ENCODE measurements around the gene GSTM3.

Gene GSTM3

DNA sequence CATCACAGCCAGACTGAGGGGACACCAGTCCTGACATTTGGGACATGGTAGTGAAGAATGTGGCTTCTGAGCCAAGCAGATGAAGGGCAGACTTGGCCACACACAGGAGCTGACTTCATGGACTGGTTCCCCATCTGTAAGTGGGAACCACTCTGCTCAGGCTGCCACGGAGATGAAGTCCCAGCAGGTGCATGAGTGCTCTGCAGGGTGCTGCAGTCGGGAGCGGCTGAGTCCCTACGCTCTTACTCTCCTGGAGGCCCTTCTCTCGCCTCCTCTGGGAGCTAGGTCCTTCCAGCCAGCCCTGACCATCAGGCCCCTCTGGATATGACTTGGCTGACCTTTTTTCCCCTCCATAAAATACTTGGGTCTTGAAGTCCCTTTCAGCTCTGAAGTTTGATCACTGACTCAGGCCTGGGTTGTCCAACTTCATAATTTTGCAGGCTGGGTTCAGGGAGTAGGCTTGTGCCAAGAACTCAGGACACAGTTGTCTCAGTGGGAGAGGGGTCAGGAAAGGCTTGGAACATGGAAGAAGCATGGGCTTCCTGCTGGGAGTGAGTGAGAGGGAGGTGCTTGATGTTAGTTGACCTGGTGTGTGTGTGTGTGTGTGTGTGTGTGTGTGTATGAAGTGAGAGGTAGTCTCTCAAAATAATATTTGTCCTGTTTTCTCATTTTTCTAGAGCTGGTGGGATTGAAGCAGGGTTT, 43.9 kb upstream of the GSTM3 start:
- Histone ChIP-seq H2AFZ (ENCODE audit: low read length) (no peak overlapping the region), H3K4me3 (ENCODE audit: low read depth, low read length, poor library complexity, severe bottlenecking) (no peak overlapping the region), H4K20me1 (ENCODE audit: insufficient read depth, low read length) (no peaks in the 10 kb centered on the region), H3K9me3 (ENCODE audit: low read length) (peaks cover 10% of the 10 kb centered on the region), H3K27ac (ENCODE audit: low read depth, low read length, poor library complexity, severe bottlenecking) (no peak overlapping the region), H3K9ac (ENCODE audit: low read length) (no peak overlapping the region), H3F3A (ENCODE audit: insufficient read depth, low read length) (no peaks in the 10 kb centered on the region), H3K4me1 (ENCODE audit: insufficient read depth, low read length, severe bottlenecking) (no peaks in the 10 kb centered on the region), H3K4me2 (ENCODE audit: low read length) (no peak overlapping the region), H3K9me2 (ENCODE audit: low read depth, low read length) (no peaks in the 10 kb centered on the region), H3K36me3 (ENCODE audit: insufficient read depth, low read length) (no peaks in the 10 kb centered on the region), H3K27me3 (ENCODE audit: insufficient read depth, low read length) (peaks cover 8% of the 10 kb centered on the region; the same call in 1 of the 2 replicates), H3K79me2 (ENCODE audit: insufficient read depth, low read length) (no peaks in the 10 kb centered on the region)
- TF ChIP-seq, protein P1, sequence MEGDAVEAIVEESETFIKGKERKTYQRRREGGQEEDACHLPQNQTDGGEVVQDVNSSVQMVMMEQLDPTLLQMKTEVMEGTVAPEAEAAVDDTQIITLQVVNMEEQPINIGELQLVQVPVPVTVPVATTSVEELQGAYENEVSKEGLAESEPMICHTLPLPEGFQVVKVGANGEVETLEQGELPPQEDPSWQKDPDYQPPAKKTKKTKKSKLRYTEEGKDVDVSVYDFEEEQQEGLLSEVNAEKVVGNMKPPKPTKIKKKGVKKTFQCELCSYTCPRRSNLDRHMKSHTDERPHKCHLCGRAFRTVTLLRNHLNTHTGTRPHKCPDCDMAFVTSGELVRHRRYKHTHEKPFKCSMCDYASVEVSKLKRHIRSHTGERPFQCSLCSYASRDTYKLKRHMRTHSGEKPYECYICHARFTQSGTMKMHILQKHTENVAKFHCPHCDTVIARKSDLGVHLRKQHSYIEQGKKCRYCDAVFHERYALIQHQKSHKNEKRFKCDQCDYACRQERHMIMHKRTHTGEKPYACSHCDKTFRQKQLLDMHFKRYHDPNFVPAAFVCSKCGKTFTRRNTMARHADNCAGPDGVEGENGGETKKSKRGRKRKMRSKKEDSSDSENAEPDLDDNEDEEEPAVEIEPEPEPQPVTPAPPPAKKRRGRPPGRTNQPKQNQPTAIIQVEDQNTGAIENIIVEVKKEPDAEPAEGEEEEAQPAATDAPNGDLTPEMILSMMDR (IDR thresholded peaks at IDR 0.05; ENCODE audit: low read length): no peak
- TF ChIP-seq EZH2 (IDR thresholded peaks at IDR 0.05; ENCODE audit: borderline replicate concordance, low read length): no peak

DNA sequence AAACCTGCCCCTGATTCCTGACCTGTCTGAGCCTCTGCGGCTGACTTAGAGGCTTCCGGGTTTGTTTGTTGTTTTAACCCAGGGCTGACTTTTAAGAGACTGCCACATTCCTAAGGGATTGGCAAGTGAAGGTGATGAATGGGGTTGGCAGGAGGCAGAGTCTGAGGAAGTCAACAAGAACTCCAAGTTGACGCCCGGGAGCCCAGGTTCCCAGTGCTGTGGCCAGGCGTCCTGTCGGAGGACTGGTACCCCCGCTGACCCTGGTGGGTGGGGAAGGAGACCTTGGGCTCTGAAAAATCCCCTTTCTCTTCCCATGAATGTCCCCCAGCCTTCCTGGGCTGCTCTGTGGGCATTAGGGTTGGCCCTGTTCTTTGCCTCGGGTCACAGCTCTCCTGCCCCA, 42.6 kb upstream of the GSTM3 start:
- H3K4me1 ChIP-seq (ENCODE audit: insufficient read depth, low read length, severe bottlenecking): no peaks in the 10 kb centered on the region
- H3K79me2 ChIP-seq (ENCODE audit: insufficient read depth, low read length): no peaks in the 10 kb centered on the region
- no peak overlapping the region for H3K4me3 ChIP-seq (ENCODE audit: low read depth, low read length, poor library complexity, severe bottlenecking)
- no peaks in the 10 kb centered on the region for H3F3A ChIP-seq (ENCODE audit: insufficient read depth, low read length)
- H3K27me3 ChIP-seq (ENCODE audit: insufficient read depth, low read length): peaks cover 8% of the 10 kb centered on the region; the same call in 1 of the 2 replicates
- no peaks in the 10 kb centered on the region for H3K36me3 ChIP-seq (ENCODE audit: insufficient read depth, low read length)
- no peak overlapping the region for H3K4me2 ChIP-seq (ENCODE audit: low read length)
- H4K20me1 ChIP-seq (ENCODE audit: insufficient read depth, low read length): no peaks in the 10 kb centered on the region
- no peak overlapping the region for H2AFZ ChIP-seq (ENCODE audit: low read length)
- no peak overlapping the region for H3K9ac ChIP-seq (ENCODE audit: low read length)
- H3K27ac ChIP-seq (ENCODE audit: low read depth, low read length, poor library complexity, severe bottlenecking): no peak overlapping the region
- H3K9me3 ChIP-seq (ENCODE audit: low read length): peaks cover 10% of the 10 kb centered on the region
- no peaks in the 10 kb centered on the region for H3K9me2 ChIP-seq (ENCODE audit: low read depth, low read length)
- no peak for TF ChIP-seq EZH2 (IDR thresholded peaks at IDR 0.05; ENCODE audit: borderline replicate concordance, low read length)
- TF ChIP-seq, protein P1 (IDR thresholded peaks at IDR 0.05; ENCODE audit: low read length): no peak

DNA sequence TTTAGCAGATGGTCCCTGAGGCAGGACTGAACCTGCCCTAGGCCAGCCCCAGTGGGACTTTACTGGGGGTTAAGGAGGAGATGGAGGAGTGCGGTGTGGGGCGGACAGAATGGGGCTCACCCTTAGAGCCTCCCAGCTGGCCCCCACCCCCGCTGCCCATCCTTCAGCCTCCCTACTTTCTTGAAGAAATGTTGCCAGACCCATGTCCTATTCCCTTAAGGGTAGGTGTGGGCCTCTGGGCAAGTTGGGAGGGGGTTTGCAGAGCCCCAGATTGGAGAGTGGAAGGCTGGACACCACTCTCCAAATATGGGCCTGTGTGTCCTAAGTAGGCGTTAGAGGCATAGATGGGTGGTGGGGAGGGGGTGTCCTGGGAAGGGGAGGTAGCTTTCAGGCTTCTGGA, 42.1 kb upstream of the GSTM3 start:
- Histone ChIP-seq H2AFZ (ENCODE audit: low read length) (no peak overlapping the region), H3K4me1 (ENCODE audit: insufficient read depth, low read length, severe bottlenecking) (no peaks in the 10 kb centered on the region), H3K4me3 (ENCODE audit: low read depth, low read length, poor library complexity, severe bottlenecking) (no peak overlapping the region), H3F3A (ENCODE audit: insufficient read depth, low read length) (no peaks in the 10 kb centered on the region), H3K9me3 (ENCODE audit: low read length) (peaks cover 10% of the 10 kb centered on the region), H4K20me1 (ENCODE audit: insufficient read depth, low read length) (no peaks in the 10 kb centered on the region), H3K27ac (ENCODE audit: low read depth, low read length, poor library complexity, severe bottlenecking) (no peak overlapping the region), H3K4me2 (ENCODE audit: low read length) (no peak overlapping the region), H3K36me3 (ENCODE audit: insufficient read depth, low read length) (no peaks in the 10 kb centered on the region), H3K79me2 (ENCODE audit: insufficient read depth, low read length) (no peaks in the 10 kb centered on the region), H3K9ac (ENCODE audit: low read length) (no peak overlapping the region), H3K27me3 (ENCODE audit: insufficient read depth, low read length) (peaks cover 8% of the 10 kb centered on the region; the same call in 1 of the 2 replicates), H3K9me2 (ENCODE audit: low read depth, low read length) (no peaks in the 10 kb centered on the region)
- no peak for TF ChIP-seq EZH2 (IDR thresholded peaks at IDR 0.05; ENCODE audit: borderline replicate concordance, low read length)
- TF ChIP-seq, protein P1 (IDR thresholded peaks at IDR 0.05; ENCODE audit: low read length): no peak

Measured in OCI-LY1 (cell line).